HG03175 (cell line): ENCODE measurements around the gene GALE.
"Not testable (repeated sequence)": the region's sequence is repeated elsewhere in the genome, so short reads cannot be mapped to it uniquely, and the experiment has no call there.

Experiments
- ATAC-seq: cut with Tn5 transposase; IDR thresholded peaks from one replicate; pipeline ENCODE4 v1.9.1; 2021; ENCODE audit warnings: mild to moderate bottlenecking, moderate library complexity; ENCODE audit not compliant: unreplicated experiment

GALE gene

DNA sequence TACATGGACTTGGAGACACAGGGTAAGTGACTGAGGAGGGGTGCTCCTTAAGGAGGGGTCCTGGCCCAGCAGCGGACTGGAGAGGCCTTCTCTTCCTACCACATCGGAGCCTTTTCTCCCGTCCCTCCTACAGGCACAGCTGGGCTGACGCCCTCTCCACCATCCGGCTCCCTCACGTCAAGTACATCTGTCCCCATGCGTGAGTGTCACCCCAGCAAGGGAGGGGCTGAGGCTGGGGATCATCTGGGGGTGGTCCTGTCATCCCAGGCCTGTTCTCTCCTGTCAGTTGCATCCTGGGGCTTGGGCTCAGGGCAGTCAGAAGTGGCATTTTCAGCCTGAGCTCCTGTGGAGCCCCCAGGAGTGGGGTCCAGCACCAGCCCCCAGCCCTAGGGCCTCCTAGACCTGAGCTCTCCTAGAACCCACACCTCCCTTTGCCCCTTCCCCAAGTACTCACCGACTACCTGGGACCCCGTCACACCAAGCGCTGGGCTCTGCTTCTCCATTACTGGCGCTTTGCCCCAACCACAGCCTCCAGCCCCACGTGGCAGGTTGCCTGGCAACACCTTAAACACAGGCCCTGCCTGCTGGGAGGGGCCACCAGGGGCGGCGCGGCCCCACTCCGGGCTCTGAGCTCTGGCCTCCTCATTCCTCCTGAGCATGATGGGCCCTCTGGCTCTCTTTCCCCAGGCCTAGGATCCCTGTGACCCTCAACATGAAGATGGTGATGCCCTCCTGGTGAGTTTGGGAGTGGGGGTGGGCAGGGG lies 7.4 kb downstream of the GALE start:
- no peak for ATAC-seq

DNA sequence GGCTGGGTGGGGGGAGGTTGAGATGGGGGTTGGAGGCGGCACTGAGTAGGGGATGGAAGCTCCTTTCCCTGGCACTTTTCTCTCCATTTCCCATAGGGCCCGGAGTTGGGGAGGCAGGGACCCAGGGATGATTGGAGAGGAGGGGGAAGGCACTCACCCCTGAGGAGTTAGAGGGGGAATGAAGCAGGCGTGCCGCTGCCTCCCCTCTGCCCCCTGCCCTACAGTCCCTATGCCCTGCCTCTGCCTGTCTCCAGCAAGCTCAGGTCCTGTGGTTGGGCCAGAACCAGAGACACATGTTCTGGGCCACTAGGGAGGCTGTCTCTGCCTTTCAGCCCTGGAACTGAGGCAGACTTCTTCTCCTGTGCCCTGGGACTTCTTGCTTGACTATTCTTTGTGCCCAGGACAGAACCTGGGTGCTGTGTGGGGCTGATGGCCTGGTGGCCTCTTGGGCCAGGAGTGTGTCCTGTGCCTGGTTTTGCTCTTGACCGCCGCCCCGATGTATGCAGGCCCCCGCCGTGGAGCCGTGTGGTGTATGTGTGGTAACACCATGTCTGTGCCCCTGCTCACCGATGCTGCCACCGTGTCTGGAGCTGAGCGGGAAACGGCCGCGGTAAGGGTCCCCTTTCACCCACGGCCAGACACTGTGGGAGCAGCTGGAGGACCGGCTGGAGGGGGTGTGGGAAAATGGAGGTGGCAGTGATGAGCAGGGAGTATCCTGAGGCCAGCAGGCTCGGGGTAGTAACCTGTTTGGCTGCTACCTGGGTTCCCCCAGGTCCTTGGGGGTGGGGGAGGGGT lies 8.2 kb downstream of the GALE start:
- ATAC-seq = no peak

DNA sequence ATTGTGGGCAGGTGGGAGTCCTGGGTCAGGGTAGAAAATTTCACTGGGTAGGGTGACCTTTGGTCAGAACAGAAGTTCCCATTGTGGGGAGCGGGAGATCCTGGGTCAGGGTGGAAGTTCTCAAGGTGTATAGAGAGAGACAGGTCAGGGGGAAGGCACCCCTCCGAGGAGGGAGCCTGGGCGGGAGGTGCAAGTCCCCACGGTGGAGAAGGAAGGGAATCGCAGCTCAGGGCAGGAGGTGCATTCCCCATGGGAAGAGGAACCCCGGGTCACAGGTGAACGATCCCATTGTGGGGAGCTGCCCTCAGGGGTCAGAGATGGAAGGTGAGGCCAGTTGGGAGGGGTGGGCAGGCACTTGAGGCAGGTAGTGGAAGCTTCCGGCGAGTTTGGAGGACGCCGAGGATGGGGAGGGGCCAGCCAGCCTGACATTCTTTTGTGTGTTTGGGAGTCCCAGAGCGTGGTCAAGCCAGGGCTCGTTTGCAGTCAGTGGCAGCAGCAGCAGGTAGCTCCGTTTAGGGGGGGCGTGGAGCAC lies 9.0 kb downstream of the GALE start:
- ATAC-seq = peak; percentile 10

GRCh38 chr1:23790696-23791515 lies 9.6 kb downstream of the GALE start, which contains the start of gene LYPLA2:
Gene LYPLA2, plus strand, starts transcription at chr1:23791145. Its CDS starts 1,538 bp downstream, at chr1:23792683.
- ATAC-seq = peak; percentile 86

- ATAC-seq = no peak
Measured at GRCh38 chr1:23788695-23789094, 11.9 kb downstream of the GALE start.

GRCh38 chr1:23787701-23788100 lies 12.9 kb downstream of the GALE start:
- no peak for ATAC-seq

- ATAC-seq = no peak
Measured at GRCh38 chr1:23784846-23785245, 15.7 kb downstream of the GALE start.

DNA sequence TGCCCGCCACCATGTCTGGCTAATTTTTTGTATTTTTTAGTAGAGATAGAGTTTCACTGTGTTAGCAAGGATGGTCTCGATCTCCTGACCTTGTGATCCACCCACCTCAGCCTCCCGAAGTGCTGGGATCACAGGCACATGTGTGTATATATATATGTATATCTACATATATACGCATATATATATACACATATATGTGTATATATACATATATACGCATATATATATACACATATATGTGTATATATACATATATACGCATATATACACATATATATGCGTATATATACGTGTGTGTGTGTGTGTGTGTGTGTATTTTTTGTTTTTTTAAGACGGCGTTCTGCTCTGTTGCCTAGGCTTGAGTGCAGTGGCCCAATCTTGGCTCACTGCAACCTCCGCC lies 17.4 kb downstream of the GALE start:
- not testable (repeated sequence) for ATAC-seq

- no peak for ATAC-seq
Measured at GRCh38 chr1:23779826-23780371, 20.7 kb downstream of the GALE start.

DNA sequence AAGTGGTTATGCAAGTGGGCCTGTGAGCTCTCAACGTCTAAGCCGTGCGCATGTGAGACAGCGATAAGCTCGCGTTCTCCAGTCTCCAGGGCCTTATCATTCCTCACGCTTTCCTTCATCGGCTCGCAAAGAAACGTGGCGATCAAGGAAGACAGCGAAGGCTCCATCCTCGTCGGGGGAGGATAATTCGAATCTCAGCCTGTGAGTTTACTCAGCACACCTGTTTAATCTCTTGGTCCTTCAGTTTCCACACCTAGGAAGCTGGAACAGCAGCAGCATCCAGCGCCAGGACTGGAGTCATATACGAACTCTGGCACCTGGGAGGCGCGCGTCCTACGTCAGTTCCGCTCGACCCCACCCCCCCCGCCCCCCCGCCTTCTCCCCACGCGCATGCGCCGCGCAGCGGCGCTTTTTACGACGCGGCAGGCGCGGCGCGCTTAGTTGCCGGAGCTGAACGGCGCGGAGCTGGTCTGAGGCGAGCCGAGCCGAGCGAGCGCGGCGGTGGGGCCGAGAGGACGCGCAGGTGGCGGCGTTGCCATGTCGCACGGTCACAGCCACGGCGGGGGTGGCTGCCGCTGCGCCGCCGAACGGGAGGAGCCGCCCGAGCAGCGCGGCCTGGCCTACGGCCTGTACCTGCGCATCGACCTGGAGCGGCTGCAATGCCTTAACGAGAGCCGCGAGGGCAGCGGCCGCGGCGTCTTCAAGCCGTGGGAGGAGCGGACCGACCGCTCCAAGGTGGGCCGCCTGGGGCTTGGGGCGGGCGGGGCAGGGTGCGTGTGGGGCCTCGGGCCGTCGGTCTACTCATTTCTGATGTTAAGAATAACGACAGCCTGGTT lies 22.4 kb downstream of the GALE start, which contains the start of gene PITHD1:
TSS of gene PITHD1 (plus strand) at position 440 of the 836 bp plus-strand sequence. CDS start at position 538, 98 bp downstream.
- peak; percentile 80 for ATAC-seq

GRCh38 chr1:23776217-23776616 lies 24.3 kb downstream of the GALE start:
- ATAC-seq = no peak

DNA sequence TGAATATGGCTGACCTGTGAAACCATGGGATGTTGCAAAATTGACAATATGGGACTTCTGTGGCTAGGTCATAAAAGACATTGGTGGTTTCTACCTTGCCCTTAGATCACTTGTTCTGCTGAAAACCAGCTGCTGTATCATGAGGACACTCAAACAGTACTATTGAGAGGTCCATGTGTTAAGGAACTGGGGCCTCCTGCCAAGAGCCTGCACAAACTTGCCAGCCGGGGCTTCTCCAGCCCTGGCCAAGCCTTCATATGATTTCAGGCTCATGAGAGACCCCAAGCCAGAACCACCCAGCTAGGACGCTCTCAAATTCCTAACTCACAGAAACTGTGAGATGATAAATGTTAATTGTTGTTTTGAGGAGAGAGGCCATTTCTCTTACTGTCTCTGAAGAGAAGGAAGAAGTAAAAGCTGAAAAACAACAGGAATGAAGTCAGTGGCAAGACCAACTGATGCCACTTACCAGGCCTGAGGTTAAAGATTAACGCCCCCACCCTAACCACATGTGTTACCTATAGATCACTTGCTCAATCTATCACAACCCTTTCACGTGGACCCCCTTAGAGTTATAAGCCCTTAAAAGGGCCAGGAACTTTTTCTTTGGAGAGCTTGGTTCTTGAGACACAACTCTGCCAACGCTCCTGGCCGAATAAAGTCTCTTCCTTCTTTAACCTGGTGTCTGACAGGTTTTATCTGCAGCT lies 26.2 kb downstream of the GALE start:
- no peak for ATAC-seq

- ATAC-seq = no peak
Measured at GRCh38 chr1:23772854-23773242, 27.7 kb downstream of the GALE start.

DNA sequence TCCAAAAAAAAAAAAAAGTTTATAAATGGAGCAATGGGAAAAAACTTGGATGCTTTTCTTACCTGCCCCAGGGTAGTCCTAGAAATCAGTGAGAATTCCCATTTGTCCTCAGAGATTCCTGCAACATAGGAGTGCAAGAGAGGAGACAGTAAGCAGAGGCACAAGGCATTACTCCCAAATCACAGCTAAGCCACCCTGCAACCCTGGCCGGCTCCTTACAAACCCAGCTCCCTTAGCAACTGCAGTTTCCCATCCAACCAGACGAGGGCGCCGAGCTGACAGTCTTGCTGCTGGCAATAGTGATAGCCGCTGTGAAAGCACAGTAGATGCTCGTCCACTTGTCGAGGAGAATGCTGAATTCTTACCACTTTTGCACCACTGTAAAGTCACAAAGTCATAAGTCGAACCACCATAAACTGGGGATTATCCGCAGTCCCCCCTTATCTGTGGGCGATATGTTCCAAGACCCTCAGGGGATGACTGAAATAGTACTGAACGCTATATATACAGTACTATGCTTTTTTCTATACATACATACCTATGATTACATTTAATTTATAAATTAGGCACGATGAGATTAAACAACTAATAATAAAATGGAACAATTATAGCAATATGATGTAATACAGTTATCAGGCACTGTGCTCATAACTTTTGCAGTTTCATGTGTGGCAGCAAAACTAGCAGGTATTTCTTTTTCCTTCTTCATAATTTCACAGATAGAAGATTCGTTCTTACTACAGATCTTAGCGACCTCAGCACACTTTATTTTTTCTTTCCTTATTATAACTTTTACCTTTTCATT lies 28.3 kb downstream of the GALE start:
- ATAC-seq = no peak

DNA sequence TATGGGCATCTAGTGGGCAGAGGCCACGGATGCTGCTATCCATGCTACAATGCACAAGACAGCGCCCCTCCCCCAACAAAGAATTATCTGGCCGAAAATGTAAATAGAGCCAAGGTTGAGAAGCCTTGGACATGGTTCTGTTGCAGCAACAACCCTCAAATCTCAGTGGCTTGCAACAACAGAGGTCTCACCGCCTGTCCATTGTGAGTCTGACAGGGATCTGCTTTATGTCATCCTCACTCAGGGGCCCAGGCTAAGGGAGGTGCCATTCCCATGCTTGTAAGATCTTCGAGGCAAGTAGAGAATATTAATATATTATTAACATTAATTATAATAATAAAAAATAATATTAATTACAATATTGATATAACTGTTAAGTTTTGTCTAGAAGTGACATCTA lies 31.8 kb downstream of the GALE start:
- ATAC-seq = no peak

- no peak for ATAC-seq
Measured at GRCh38 chr1:23763041-23763577, 37.4 kb downstream of the GALE start.

DNA sequence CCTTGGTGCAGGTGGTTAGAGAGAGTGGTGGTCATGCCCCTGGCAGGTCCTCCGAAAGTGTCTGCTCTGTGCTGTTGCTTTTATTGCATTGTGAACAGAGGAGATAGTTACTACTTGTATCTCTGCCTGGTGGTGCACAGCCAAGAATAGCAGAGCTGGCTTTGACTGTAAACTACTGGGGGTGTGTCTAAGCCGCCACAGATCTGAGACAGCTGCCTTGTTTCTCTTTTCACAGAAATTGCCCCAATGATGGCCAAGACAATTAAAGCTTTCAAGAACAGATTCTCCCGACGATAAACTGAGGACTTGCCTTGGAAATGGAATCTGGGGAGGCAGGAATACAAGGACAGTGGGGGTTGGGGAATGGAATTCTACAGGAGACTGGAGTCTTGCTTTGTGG lies 41.3 kb downstream of the GALE start:
- no peak for ATAC-seq

GRCh38 chr1:23757812-23758211 lies 42.7 kb downstream of the GALE start:
- ATAC-seq = no peak
